Fibroblast of skin of abdomen (primary cell): ENCODE results near the gene SLMAP.
A peak's percentile ranks its signal among the peaks of the same experiment; 100 is the strongest.

Experiments used
- DNase-seq: peaks from one replicate; pipeline ENCODE4 v3.0.0-alpha.2; 2013

The SLMAP gene

DNA sequence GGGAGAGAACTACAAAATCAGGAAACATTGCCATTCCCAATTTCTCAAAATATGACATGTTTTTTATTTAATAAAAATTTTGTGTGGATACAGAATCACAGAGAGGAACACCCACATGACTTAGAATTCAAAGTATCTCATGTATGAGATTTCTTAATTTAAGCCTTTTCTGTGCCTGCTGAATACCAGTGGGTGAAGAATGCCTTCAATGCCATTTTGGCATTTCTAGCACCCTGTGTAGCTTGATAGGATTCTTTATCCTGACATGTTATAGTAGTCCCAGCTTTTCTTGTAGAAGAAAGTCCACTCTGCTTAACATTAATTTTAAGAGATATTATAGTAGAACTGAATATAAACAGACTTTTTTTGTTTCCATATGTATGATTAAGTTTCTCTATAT is 3.1 kb upstream of the SLMAP start:
- DNase-seq = no peak

DNA sequence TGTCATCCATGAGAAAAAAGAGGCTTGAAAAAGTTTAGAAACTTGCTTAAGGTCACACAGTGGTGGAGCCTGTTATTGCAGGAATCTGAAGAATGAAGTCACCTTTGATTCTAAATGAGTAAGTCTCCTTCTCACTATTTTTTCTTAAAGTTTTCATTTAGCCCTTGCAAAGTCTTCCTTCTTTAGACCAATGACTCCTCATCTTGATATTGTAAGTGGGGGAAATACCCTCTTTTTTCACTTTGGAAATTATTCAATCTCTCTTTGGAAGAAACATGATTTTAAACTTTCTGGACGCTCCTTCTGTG is 787 bp upstream of the SLMAP start:
- peak; percentile 36 for DNase-seq

- peak; percentile 62 for DNase-seq
These were observed 656 bp downstream of the SLMAP start for GRCh38 chr3:57756528-57757401.

DNA sequence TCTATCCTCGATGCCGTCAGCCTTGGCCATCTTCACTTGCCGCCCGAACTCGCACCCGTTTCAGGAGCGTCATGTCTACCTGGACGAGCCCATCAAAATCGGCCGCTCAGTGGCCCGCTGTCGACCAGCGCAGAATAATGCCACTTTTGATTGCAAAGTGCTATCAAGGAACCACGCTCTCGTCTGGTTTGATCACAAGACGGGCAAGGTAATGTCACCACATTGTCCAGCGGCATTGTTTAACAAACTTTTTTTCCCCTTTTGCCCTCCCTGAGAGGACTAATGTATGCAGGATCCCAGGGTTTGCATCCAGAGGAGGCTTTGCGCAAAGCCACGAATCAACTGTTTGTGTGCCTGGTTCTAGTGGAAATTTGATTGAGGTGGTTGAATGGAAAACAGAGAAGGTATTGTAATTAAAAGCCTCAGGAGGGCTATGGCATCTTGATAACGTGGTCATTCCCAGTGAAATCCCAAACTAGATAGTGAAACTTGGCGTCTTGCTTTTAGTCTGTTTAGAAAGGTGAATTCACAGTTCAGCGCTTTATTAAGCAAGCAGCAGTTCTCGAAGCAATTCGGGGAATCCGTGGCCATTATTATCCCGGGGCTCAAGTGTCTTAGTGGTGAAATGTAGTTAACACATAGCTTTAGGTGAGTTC is 1.7 kb downstream of the SLMAP start:
- DNase-seq = peak; percentile 15

DNA sequence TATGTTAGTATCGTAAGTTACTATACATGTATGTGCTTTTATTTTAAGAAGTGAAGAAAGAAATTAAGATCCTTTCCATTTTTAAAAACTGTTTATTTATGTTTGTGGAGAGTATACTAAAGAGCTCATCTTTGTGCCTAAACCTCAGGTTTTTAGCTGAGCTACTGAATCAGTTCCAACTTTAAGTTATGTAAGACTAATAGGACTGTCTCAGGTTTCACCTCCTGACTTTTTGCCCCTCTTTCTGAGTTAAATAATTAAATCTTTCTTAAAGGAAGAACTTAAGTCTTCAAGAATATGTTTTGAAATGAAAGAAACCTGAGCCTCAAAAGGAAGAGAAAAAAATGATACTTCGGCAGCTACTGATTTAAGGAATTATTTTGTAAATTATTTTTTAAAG is 2.6 kb downstream of the SLMAP start:
- DNase-seq = peak; percentile 4

GRCh38 chr3:57764794-57765193 is 8.7 kb downstream of the SLMAP start:
- no peak for DNase-seq

DNA sequence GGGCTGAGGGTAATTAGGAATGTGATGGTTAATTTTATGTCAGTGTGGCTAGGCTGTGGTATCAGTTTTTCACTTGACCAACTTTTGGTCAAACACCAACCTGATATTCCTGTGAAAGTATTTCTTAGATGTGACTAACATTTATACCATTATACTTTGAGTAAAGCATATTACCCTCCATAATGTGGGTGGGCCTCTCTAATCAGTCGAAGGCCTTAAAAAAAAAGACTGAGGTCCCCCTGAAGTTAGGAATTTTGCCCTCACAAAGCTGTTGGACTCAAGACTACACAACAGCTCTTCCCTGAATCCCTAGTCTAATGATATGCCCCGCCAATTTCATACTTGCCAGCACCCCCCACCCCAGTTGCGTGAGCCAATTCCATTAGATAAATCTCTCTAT is 12.5 kb downstream of the SLMAP start:
- DNase-seq = no peak

- no peak for DNase-seq
These were observed 14.1 kb downstream of the SLMAP start for GRCh38 chr3:57770009-57770827.

DNA sequence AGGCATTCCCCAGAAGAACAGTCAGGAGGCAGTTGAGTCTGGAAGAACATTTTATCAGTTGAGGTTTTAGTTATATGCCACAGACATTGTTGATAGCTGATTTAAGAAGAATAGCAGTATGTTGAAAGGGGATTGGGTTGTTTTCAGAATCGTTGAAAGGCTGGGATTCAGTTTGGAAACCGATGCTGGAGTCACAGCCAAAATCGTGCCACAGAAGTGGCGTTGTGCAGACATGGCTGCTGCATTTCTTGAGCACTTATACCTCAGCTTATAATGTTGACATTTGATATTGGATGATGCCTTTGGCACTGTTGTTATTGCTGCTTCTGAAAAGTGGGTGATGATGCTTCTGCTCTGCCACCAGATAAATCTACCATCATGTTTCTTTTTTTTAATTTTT is 16.1 kb downstream of the SLMAP start:
- DNase-seq = no peak

DNA sequence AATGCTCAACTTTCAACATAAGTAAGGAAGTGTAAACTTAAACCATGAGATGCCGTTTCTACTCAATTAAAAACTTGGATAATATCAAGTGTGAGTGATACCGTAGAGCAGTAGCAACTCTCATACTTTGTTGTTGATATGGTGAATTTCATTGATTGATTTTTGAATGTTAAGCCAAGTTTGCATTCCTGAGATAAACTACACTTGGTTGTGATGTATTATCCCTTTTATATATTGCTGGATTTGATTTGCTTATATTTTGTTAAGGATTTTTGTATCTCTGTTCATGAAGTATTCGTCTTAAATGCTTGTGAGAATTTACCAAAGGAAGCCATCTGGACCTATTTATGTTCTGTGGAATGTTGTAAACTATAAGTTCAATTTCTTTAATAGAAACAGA is 21.7 kb downstream of the SLMAP start:
- DNase-seq = peak; percentile 39

DNA sequence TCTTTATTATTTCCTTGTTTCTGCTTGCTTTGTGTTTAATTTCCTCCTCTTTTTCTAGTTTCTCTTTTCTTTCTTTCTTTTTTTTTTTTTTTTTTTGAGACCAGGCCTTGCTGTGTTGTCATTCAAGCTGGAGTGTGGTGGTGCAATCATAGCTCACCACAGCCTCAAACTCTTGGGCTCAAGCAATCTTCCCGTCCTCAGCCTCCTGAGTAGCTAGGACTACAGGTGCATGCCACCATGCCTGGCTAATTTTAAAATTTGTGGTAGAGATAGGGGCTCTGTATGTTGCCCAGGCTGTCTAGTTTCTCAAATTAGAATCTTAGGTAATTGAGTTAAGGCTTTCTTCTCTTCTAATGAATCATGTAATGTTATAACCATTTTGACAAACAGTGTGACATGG is 22.4 kb downstream of the SLMAP start:
- DNase-seq = no peak

GRCh38 chr3:57779666-57780065 is 23.6 kb downstream of the SLMAP start:
- DNase-seq = no peak

GRCh38 chr3:57783186-57784088 is 27.3 kb downstream of the SLMAP start:
- no peak for DNase-seq

DNA sequence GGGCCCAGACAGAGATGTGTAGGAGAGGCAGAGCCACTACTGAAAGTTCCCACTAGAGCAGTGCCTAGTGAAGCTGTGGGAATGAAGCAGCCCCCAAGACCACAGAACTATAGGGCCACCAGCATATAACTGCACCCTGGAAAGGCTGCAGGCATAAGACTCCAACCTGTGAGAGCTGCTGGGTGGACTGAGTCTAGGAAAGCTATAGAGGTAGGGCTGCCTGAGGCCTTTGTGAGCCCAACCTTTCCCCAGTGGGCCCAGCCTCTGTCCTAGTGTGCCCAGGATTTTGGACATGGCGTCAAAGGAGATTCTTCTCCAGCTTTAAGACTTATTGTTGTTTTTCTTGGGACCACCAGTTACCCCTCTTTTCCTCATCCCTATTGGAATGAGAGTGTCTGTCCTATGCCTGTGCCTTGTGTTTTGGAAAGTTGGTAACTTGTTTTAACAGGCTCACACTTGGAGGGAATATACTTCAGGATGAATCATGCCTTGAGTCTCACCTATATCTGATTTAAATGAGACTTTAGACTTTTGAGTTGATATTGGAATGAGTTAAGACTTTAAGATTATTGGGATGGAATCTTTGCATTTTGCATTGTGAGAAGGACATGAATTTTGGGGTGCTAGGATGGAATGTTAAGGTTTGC is 28.1 kb downstream of the SLMAP start:
- DNase-seq = no peak

- no peak for DNase-seq
These were observed 29.3 kb downstream of the SLMAP start for GRCh38 chr3:57785446-57785845.

DNA sequence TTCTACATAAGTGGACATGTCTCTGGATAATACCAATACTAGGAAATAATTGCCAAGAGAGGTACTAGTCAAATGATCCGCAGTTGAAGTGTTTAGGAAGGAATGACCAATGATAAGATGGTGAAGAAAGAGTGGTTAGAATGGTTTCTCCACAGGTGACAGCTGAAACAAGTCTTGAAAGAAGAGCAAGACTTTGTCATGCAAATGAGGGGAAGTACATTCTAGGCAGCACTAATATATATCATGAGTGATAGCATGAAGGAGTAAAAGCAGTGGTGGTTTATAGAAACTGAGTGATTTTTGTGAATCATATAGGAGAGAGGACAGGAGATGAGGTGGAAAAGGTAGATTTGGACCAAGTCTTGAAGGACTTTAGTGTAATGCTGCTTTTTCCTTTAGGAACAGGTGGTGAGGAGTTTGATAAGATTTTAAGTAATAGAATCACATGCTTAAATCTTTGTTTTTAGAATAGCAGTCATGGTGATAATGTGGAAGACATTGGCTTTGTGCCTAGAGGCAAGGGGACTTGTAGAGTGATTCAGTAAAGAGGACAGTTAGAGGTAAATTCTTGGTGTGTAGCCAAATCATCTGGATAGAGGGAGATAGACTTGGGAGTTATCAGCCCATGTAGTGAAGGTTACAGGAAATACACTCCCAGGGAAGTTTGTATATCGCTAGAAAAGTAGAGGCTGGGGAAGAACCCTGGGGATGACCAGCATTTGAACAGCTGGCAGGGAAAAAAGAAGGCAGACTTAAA is 31.9 kb downstream of the SLMAP start:
- DNase-seq = peak; percentile 12

GRCh38 chr3:57788624-57789018 is 32.5 kb downstream of the SLMAP start:
- DNase-seq = no peak

- no peak for DNase-seq
These were observed 35.1 kb downstream of the SLMAP start for GRCh38 chr3:57791245-57791644.

- DNase-seq = no peak
These were observed 36.1 kb downstream of the SLMAP start for GRCh38 chr3:57792198-57792597.

- no peak for DNase-seq
These were observed 37.7 kb downstream of the SLMAP start for GRCh38 chr3:57793737-57794187.

DNA sequence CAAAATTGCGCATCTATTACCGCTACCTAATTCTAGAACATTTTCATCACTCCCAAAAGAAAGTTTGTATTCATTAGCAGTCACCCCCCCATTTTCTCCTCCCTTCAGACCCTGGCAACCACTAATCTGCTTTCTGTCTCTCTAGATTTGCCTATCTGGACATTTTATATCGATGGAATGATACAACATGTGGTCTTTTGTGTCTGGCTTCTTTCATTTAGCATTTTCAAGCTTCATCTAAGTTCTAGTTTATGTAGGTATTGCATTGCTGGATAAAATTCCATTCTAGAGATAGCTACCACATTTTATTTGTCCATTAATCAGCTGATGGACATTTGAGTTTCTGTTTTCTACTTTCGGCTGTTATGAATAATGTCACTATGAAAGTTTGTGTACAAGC is 38.4 kb downstream of the SLMAP start:
- DNase-seq = no peak
